ENCODE results near the gene TMEFF1. TPM values are rescaled to one million over a fixed set of nuclear protein-coding genes. Genes with fewer than 3 reads are reported as not detected.

The TMEFF1 gene
- total and polyA plus RNA-seq, 7 donors = 0.16 to 6.1 (median 0.68) TPM; not detected in 4

- Histone ChIP-seq H3K4me3 (no peak overlapping the region), H3K36me3 (no peaks in the 10 kb centered on the region), H3K4me1 (no peaks in the 10 kb centered on the region), H3K27ac (no peak overlapping the region), H3K9me3 (no peaks in the 10 kb centered on the region), H3K27me3 (no peaks in the 10 kb centered on the region)
- TF ChIP-seq EP300 (IDR thresholded peaks at IDR 0.05) (no peak), POLR2AphosphoS5 (IDR thresholded peaks at IDR 0.05) (no peak), POLR2A (IDR thresholded peaks at IDR 0.05) (no peak)
- TF ChIP-seq, protein P1, sequence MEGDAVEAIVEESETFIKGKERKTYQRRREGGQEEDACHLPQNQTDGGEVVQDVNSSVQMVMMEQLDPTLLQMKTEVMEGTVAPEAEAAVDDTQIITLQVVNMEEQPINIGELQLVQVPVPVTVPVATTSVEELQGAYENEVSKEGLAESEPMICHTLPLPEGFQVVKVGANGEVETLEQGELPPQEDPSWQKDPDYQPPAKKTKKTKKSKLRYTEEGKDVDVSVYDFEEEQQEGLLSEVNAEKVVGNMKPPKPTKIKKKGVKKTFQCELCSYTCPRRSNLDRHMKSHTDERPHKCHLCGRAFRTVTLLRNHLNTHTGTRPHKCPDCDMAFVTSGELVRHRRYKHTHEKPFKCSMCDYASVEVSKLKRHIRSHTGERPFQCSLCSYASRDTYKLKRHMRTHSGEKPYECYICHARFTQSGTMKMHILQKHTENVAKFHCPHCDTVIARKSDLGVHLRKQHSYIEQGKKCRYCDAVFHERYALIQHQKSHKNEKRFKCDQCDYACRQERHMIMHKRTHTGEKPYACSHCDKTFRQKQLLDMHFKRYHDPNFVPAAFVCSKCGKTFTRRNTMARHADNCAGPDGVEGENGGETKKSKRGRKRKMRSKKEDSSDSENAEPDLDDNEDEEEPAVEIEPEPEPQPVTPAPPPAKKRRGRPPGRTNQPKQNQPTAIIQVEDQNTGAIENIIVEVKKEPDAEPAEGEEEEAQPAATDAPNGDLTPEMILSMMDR (IDR thresholded peaks at IDR 0.05) = no peak
- 80 to 87% methylated on average over 3 of the region's 3 CpGs for WGBS, 2 donors
- intact Hi-C loops (cut with DNase I) = no loop called here
- no peak for DNase-seq
These were observed 107.3 kb downstream of the TMEFF1 start for GRCh38 chr9:100580257-100580656.

DNA sequence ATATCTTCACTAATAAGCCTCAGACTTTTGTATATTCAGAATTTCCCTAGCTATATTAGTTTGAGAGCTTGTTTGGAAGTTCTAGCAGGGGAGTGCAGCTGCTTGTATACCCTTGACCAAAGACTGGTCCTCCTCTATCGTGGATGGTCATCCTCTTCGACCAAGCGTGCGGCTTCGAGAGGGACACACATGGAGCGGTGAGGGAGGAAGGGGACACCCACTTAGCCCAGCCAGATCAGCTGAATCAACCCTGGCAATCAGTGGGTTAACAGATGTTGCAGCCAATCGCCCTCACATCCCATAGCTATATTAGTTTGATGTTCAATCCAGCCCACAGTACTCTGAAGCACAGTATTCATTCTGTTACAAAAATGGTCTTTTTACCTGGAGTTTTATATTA lies 108.1 kb downstream of the TMEFF1 start:
- DNase-seq = no peak

GRCh38 chr9:100581661-100582060 lies 108.7 kb downstream of the TMEFF1 start:
- Histone ChIP-seq H3K4me3 (no peak overlapping the region), H3K9me3 (no peaks in the 10 kb centered on the region), H3K27me3 (no peaks in the 10 kb centered on the region), H3K27ac (no peak overlapping the region), H3K36me3 (peaks cover 0 to 7% (median 1%) of the 10 kb centered on the region in 4 donors), H3K4me1 (no peaks in the 10 kb centered on the region)
- intact Hi-C loops (cut with DNase I) = no loop called here
- no peak for DNase-seq
- 60 to 67% methylated on average over 4 of the region's 4 CpGs for WGBS, 2 donors
- TF ChIP-seq POLR2A (IDR thresholded peaks at IDR 0.05) (no peak), POLR2AphosphoS5 (IDR thresholded peaks at IDR 0.05) (no peak), EP300 (IDR thresholded peaks at IDR 0.05) (no peak)
- TF ChIP-seq, protein P1 (IDR thresholded peaks at IDR 0.05) = no peak

More for the DNA sequence above, 108.1 kb downstream of the TMEFF1 start:
- H3K36me3 ChIP-seq = peaks cover 0 to 5% (median 0%) of the 10 kb centered on the region in 4 donors
- no peaks in the 10 kb centered on the region for H3K27me3 ChIP-seq
- H3K4me1 ChIP-seq = no peaks in the 10 kb centered on the region
- H3K4me3 ChIP-seq = no peak overlapping the region
- no peak for TF ChIP-seq POLR2AphosphoS5 (IDR thresholded peaks at IDR 0.05)
- TF ChIP-seq POLR2A (IDR thresholded peaks at IDR 0.05) = no peak
- no peak for TF ChIP-seq EP300 (IDR thresholded peaks at IDR 0.05)
- TF ChIP-seq, protein P1 (IDR thresholded peaks at IDR 0.05) = no peak
- intact Hi-C loops (cut with DNase I) = no loop called here
- H3K9me3 ChIP-seq = no peaks in the 10 kb centered on the region
- 88 to 95% methylated on average over 7 of the region's 7 CpGs for WGBS, 2 donors
- H3K27ac ChIP-seq = no peak overlapping the region

- DNase-seq = no peak
- intact Hi-C loops (cut with DNase I) = no loop called here
- H3K4me3 ChIP-seq = no peak overlapping the region
- H3K27me3 ChIP-seq = no peaks in the 10 kb centered on the region
- no peak overlapping the region for H3K27ac ChIP-seq
- H3K9me3 ChIP-seq = no peaks in the 10 kb centered on the region
- H3K36me3 ChIP-seq = peaks cover 0 to 7% (median 2%) of the 10 kb centered on the region in 4 donors
- TF ChIP-seq POLR2A (IDR thresholded peaks at IDR 0.05) (no peak), POLR2AphosphoS5 (IDR thresholded peaks at IDR 0.05) (no peak), EP300 (IDR thresholded peaks at IDR 0.05) (no peak)
- TF ChIP-seq, protein P1 (IDR thresholded peaks at IDR 0.05) = no peak
- no peaks in the 10 kb centered on the region for H3K4me1 ChIP-seq
- 94 to 96% methylated on average over 5 of the region's 5 CpGs for WGBS, 2 donors
These were observed 110.3 kb downstream of the TMEFF1 start for GRCh38 chr9:100583014-100583802.

Measured in sigmoid colon (tissue), 7 donors.